OCI-M2 (cell line): Measurements from ENCODE around the gene IPO9.
"Not testable (repeated sequence)": the region's sequence is repeated elsewhere in the genome, so short reads cannot be mapped to it uniquely, and the experiment has no call there.

Experiments used
- DNase-seq: peaks from one replicate; lab custom pipeline; 2025; ENCODE audit not compliant: unreplicated experiment; lab: John Stamatoyannopoulos, UW

IPO9 gene

GRCh38 chr1:201900476-201900875 is 71.5 kb downstream of the IPO9 start:
- DNase-seq, result no peak

GRCh38 chr1:201901036-201901435 is 72.1 kb downstream of the IPO9 start:
- DNase-seq, result not testable (repeated sequence)

GRCh38 chr1:201902198-201902597 is 73.2 kb downstream of the IPO9 start:
- DNase-seq, result no peak

- no peak for DNase-seq
Observed at GRCh38 chr1:201903135-201903534, 74.2 kb downstream of the IPO9 start.

GRCh38 chr1:201904579-201904978 is 75.6 kb downstream of the IPO9 start:
- DNase-seq, result no peak

GRCh38 chr1:201905234-201905890 is 76.4 kb downstream of the IPO9 start:
- no peak for DNase-seq

GRCh38 chr1:201906336-201906735 is 77.4 kb downstream of the IPO9 start:
- no peak for DNase-seq

- no peak for DNase-seq
Observed at GRCh38 chr1:201907621-201908020, 78.7 kb downstream of the IPO9 start.

- DNase-seq, result no peak
Observed at GRCh38 chr1:201911826-201912571, 83.0 kb downstream of the IPO9 start.

GRCh38 chr1:201912832-201913231 is 83.9 kb downstream of the IPO9 start:
- DNase-seq, result no peak

GRCh38 chr1:201914456-201915235 is 85.7 kb downstream of the IPO9 start:
- no peak for DNase-seq

- no peak for DNase-seq
Observed at GRCh38 chr1:201916649-201917249, 87.8 kb downstream of the IPO9 start.

GRCh38 chr1:201917362-201918033 is 88.5 kb downstream of the IPO9 start:
- DNase-seq, result no peak

GRCh38 chr1:201918343-201918742 is 89.4 kb downstream of the IPO9 start:
- no peak for DNase-seq

GRCh38 chr1:201921952-201922558 is 93.1 kb downstream of the IPO9 start:
- no peak for DNase-seq

- no peak for DNase-seq
Observed at GRCh38 chr1:201925301-201925567, 96.3 kb downstream of the IPO9 start.

- no peak for DNase-seq
Observed at GRCh38 chr1:201925981-201926645, 97.2 kb downstream of the IPO9 start.

GRCh38 chr1:201928266-201928665 is 99.3 kb downstream of the IPO9 start:
- DNase-seq, result no peak

- DNase-seq, result no peak
Observed at GRCh38 chr1:201930137-201930536, 101.2 kb downstream of the IPO9 start.

- no peak for DNase-seq
Observed at GRCh38 chr1:201930803-201931202, 101.8 kb downstream of the IPO9 start.
